NCI-H187 treated with DMSO at 0.1 percent for 48 hours (cell line): ENCODE data around the gene RHNO1.

Experiments used
- DNase-seq: peaks from one replicate; lab custom pipeline; 2025; lab: John Stamatoyannopoulos, UW

RHNO1 gene, protein sequence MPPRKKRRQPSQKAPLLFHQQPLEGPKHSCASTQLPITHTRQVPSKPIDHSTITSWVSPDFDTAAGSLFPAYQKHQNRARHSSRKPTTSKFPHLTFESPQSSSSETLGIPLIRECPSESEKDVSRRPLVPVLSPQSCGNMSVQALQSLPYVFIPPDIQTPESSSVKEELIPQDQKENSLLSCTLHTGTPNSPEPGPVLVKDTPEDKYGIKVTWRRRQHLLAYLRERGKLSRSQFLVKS

DNA sequence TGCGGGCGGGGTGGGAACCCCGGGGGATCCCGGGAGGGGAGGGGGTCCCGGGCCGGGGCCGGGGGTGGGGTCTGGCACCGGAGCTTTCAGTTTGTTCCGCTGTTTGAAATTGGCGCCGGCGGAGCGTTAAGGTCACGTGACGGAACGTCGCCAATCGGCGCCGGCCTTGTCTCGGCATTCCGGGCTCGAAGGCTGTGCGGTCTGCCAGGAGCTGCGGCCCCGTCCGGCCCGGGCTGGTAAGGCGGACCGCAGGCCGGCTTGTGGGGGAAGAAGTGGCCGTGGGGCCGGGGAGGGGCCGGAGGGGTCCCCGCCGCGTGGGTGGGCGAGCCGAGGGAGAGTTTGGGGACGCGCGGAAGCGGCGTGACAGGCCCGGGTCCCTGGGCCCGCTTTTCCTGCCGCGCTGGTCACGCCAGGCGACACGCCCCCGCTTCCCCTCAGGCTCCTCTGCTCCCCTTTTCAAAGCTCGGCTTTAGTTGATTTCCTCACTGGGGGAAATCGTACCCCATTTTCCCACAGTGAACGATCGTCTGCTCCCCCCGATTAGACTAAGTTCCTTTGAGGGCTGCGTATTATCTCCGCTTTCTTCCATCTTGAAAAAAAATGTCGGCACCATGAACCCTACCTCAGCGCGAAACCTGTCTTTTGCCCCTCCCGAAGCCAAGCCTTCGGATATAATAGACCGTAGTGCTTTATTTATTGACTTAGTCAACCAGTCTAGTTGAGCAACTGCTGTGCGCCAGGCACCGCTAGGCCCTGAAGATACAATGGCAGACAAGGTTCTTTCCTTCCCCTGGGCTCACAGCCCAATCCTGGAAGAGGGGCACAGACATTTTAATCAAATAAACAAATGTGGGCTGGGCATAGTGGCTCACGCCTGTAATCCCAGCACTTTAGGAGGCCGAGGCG, at the start of gene RHNO1, which contains the start of gene FOXM1:
RHNO1 (plus strand) TSS at position 177 of the 906 bp plus-strand sequence. CDS start 8,144 bp downstream, outside the sequence.
FOXM1 (minus strand) TSS at position 128 of the 906 bp plus-strand sequence. CDS start 2,696 bp downstream, outside the sequence.
- DNase-seq, result peak; percentile 18

DNA sequence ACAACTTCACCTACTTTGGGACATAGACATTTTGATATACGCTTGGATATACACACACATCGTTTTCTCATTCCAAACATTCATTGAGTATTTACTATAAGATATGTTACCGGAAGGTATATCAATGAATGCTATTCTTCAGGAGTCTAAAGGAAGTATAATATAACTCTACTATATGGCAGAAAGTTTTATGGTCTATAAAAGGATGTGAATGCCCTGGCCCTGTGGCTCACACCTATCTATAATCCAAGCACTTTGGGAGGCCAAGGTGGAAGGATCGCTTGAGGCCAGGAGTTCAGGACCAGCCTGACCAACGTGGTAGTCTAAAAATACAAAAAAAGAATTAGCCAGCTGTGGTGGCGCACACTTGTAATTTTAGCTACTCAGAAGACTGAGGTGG, 47.7 kb upstream of the RHNO1 start:
- DNase-seq, result no peak

DNA sequence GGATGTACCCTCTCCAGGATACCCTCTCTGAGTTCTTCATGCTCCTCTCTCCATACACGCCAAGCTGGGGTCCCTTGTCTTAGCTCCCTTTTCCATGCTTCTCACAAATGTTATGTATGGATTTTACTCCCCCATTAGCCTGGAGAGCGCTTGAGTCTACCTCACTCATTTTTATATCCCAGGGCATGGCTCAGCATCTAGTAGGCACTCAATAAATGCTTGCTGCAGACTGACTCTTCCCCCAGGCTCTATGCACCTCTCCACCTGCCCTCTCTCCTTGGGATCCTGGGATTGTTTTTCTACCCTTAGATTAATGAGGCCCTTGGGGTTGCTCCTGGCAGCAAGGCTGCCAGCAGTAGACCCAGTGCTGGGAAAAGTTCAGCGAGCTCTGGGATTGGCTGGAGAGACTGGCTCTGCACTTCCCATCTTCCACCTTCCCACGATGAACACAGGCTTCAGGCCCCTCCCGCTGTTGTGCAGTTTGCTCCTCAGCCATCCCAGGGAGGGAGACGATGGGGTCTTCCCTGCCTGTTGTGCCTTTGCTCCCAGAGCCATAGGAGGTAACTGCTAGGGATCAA, 44.4 kb upstream of the RHNO1 start:
- DNase-seq, result no peak

DNA sequence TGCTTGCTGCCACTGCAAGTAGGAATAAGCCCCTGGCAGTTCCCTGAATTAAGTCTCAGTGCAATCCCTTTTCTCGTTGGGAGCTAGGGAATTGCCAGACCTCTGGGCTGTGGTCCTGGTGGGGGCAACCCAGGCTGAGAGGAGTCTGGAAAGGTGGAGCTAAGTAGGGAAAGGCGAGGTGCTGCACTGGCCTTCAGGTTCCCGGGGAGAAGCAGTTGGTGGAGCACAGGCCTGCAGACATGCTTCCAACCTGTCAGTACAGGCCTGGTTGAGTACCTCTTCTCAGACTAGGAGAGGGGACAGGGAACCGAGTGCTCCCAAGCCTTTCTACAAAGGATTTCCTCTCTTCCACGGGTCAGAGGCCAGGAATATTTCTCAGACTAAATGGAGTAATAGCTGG, 43.7 kb upstream of the RHNO1 start:
- no peak for DNase-seq

DNA sequence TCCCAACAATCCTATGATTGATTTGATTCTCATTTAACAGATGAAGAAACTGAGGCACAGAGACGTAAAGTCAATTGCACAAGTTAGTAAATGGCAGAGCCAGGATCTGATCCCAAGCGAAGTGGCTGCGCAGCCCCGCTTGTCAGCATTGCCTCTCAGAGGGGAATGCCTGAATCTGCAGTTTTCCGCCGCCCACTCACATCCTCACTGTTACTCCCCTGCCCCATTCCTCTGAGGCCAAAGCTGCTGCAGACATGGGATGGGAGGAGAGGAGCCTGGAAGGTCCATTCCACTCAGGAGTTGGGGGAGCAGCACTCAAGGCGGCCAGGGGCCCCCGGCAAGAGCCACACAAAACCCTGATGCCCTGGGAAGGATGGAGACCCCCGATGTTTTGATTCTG, 43.2 kb upstream of the RHNO1 start:
- no peak for DNase-seq

DNA sequence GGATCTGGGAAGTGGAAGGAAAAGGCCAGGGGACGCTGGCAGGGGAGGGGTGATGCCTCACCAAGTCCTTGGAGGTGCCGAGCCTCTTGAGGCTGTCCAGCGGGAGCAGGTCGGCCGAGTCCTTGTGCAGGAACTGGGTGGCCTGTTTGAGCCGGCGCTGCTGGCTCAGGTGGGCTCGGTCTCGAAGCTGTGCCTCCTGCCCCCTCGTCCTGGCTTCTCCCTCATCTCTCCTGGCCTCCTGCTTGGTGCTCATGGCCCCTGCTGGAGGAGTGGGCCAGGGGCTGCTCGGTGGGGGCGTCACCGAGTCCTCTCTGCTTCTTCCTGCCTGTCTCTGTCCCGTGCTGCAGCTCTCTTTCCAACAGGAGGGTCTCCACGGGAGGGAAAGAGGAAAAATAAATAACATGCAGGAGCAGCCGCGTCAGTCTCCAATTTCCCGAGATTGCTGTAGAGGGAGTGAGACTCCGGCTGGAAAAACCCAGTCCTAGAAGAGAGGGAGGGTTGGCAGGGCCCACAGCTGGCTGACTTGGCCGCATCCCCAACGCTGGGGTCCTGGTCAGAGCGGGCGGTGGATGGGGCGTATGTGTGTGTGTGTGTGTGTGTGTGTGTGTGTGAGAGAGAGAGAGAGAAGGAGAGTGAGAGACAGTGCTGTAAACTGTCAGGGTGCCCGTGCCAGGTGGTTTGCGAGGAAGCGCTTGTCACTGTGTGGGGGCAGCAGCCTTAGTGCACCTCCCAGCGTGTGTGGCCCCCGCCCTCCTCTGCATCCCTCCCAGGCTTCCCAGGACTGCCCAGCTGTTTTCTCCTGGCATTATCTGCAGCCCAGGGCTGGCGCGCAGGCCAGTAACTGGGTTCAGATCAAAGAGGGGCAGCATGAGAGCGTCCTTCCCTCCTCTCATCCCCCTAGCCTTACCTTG, 42.2 kb upstream of the RHNO1 start, which contains the start of gene NRIP2:
NRIP2 (minus strand) TSS at position 455 of the 911 bp plus-strand sequence; CDS start at position 403, 52 bp downstream.
- no peak for DNase-seq

DNA sequence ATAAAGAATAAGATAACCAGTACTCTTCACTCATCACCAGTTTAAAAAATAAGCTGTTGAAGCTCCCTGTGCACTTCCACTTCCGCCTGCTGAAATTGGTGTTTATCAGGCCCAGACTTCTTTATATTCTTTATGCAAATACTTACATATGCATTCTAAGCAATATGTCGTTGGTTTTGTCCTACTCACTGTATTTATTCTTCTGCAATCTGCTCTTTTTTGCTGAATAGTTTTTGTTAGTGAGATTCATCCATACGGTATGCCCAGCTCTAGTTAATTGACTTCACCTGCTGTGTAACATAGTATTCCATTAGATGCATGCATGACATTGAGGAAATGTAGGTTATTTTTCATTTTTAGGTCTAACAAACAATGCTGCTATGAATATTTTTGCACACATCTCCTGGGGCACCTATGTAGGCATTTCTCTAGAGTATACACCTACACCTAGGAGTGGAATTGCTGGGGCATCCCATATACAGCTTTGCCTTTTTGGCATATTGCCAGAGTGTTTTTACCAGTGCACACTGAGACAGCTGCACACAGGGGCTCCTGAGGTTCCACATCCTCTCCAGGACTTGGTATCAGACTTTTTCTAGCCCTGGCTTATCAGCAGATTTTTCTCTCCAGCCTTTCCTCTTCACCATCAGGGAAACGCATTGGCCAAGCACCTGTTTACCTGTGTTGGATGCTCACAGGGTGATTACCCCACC, 41.2 kb upstream of the RHNO1 start:
- DNase-seq, result no peak

DNA sequence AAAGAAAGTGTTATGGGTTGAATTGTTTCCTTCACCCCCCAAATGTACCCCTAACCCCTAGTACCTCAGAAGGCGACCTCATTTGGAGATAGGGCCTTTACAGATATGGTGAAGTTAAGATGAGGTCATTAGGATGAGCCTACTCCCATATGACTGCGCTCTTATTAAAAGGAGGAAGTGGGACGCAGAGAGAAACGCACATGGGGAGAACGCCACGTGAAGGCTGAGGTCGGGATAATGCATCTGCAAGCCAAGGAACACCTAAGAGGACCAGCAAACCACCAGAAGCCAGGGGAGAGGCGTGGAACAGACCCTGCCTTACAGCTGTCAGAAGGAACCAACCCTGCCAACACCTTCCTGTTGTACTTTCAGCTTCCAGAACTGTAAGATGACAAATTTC, 40.4 kb upstream of the RHNO1 start:
- DNase-seq, result no peak

DNA sequence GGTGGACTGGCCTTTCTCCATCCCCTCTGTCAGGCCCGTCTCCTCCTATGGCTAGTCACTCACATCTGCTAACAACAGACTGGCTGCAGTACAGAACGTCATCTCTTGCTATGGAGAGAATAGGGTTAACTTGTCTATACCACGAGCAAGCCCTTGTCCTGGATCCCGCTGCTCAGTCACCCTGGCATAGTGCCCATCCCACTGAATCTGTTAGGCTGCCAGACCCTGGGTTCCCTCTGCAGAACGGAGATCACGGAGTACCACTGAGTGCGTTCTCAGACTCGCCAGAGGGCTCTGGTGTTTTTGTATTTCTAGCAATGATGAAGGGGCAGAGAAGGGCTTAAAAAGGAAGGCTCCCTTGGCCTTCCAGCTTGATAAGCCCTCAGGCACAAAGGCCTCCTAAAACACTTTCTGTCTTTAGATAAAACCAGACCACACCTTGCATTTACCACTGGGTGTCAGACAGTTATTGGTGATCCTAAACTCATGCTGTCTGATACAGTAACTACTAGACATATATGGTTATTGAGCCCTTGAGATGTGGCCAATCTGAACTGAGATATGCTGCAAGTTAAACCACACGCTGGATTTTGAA, 35.9 kb upstream of the RHNO1 start:
- no peak for DNase-seq

DNA sequence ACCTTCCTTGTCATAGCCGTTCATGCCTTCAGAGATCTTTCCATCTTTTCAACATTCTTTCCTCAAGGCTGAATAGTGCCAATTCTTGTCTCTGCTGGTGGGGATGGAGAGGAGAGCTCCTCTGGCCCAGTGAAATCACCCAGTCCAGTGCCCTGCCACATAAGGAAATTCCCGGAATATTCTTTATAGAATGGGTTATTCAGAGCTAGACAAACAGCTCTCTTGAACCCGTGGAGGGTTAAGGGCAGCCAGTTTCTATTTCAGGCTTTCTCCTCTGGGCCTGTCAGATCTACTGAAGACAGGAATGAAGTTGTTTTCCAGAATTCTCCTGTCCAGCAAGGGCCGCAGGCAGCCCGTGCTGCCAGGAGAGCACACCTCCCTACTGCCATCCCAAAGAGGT, 34.1 kb upstream of the RHNO1 start:
- no peak for DNase-seq

DNA sequence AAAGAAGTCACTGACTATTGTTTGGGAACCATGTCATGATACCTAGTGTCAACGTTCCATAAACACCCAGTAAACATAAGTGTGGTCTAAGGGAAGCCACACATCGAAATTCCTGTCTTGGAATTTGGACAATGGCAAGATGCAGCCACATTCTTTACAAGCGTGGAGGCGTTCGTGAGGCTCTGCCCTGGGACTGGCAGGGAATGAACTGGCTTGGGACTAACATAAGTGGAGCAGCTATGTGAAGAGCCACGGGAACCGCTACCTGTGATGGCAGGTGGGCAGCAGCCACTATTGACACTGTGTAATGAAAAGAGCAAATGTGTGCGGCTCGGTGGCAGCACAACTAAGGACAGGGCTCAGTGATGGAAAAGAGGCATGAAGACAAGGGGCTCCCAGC, 32.2 kb upstream of the RHNO1 start:
- no peak for DNase-seq

DNA sequence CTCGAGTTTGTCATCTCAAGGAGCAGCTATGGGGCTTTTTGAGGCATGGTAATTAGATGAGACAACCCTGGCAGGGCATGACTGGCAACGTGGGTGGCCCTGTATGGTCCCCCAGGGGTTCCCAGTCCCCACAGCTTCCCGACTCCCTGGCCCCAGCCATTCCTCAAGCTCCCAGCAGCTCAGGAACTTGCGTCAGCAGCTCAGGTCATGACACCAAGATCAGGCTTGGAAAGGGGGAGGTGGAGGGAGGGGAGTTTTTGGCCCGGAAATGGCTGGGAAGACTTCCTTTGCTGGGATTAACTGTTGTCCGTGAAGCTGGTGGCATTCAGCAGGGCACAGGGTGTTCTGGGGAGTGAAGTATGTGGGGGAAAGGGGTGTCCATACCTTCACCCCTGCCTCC, 31.7 kb upstream of the RHNO1 start:
- no peak for DNase-seq

DNA sequence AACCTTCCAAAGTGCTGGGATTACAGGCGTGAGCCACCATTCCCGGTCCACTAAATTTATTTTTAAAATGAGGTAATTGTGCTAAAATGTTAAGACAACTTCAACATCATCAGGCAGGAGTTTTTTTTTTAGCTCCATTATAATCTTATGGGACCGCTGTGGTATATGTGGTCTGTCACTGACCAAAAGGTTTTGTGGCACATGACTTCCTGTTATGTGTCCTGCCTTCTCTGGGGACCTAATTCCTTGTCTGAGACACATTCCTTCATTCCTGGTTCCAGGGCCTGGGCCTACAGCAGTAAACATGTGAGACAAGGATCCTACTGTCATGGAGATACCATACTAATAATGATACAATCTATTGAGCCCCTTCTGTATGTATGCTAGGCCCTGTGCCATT, 25.1 kb upstream of the RHNO1 start:
- DNase-seq, result no peak

DNA sequence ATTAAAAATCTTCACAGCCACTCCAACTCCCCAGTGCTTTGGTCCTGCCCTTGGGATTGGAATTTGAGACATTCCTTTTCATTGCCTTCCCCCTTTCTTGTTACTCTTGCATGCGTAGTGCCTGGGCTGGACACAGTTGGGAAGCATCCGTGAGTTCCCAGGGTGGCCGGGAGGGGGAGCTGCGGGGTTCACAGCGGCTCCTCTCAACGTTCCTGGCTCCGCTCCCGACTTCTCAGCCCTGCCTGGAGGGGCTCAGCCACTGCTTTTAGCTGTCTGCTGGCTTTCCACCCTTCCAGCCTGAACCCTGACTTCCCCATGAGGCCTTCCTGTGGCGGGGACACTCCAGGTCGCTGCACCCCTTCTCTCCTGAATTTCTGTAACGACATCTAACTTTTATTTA, 23.4 kb upstream of the RHNO1 start:
- DNase-seq, result no peak

DNA sequence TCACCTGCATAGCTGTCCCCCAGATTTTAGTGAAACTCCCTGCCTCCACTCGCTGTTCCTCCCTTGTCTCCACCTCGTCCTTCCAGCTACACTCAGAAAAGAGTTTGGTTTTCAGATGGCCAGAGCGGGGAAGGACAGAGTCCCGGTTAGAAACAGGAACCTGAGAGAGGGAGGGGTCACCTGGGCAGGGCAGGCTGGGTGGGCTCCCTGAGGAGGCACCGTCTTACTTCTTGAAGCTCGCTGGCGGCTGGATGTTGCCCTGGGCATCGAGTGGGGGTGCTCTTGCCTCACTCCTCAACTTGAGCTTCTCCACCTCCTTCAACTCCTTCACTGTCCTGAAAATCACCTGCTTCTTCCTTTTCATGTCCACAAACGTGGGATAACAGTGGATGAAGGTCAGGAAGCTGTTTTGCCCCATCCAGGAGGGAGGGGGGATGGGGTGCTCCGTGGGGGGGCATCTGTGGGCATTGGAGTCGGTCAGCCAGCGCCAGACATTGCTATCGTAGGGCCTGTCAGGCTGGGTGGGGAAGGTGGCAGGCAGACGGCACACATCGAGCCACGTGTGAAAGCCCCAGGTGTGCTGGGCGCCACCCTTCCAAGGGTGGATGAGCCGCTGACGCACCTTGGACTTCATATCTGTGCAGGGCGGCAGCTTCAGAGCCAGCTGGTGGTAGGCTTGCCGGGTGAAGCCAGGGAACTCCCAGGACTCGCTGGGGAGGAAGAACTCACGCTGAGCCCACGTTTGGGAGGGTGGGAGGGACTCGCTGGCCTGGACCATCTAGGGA, 22.2 kb upstream of the RHNO1 start:
- no peak for DNase-seq

DNA sequence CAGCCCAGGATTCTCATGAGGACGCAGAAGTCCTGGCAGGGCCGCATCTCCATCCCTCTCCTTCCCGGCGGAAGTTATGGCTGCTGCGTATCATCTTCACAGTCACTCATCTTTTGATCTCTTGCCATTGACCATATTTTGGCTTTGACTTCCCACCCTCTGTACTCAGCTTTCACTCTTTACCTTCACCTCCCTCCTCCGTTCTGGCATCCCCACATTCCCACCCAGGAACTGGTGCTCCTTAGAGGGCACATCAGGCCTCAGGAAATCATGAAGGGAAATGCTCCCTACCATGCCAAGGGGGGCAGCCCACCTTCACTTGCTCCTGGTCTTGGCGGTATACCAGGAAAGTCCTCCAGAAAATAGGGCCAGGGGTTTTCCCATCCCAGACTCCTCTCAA, 21.5 kb upstream of the RHNO1 start:
- no peak for DNase-seq

DNA sequence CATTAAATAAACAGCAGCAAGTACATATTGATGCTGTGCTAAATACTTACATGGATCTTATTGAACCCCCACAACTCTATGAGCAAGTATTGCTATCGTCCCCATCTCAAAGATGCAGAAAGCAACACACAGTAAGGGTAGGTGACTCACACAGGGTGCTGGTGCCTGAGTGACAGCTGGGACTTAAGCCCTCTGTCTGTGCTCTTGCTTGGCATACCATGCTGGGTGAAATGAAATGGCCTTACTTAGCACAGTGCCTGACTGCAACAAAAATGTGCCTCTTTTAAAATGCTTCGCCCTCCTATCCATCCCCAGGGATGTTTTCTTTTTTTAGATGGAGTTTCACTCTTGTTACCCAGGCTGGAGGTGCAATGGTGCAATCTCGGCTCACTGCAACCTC, 21.0 kb upstream of the RHNO1 start:
- no peak for DNase-seq

DNA sequence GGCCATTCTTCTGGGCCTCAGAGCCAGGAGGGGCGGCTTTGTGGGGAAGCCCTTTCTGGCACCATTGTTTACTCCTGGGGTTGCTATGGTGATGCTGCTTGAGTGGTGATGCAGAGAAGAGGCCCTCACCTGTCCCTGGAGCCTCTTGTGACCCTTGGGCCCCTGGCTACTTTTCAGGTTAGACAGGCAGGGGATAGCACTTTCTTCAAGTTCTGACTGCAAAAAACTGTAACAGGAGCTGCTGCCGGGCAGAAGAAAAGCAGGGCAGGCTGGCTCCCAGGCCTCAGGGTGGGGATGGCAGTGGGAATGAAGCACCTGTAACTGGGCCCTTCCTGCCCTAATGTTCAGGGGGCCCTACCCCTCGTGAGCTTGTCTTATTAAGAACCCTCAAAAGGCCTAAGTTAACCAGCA, 20.0 kb upstream of the RHNO1 start, which contains the start of gene TEX52:
TEX52 (minus strand) TSS at position 19 of the 411 bp plus-strand sequence; CDS start at position 6, 13 bp downstream.
- no peak for DNase-seq

DNA sequence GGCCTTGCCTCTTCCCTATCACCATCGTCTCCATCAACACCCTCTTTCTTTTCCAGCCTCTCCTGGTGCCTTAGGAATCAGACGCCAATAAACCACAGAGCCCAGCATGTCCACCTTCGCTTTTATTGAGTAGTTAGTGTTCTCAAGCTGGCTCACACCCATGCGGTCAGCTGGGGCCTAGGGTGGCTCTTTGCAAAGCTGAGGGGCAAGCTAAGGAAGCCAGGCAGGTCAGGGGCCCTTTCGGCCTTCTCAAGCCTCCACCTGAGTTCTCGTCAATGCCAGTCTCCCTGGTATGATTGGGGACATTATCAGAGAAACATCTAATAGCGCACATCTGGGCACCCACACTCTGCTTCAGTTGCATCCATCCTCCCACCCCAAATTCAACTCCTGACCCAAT, 19.4 kb upstream of the RHNO1 start:
- no peak for DNase-seq

DNA sequence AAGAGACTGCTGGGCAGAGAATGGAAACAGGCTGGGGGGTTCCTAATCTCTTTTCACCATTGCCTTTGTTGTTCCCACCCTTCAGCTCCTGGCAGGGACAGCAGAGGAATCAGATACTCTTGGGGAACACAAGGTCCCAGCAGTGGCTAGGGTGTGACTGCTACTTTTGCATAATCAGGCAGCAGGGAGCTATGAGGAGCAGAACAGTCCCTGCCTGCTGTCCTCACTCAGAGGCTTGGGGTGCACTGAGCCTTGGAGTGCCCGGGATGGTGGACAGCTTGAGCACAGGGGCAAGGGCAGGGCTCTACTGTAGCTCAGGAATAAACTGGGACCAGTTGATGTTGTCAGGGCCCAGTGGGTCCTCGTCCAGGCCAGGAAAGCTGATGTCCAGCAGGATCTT, 18.7 kb upstream of the RHNO1 start:
- DNase-seq, result no peak
